Subcutaneous adipose tissue (tissue), 4 donors: ENCODE measurements around the gene SPEM2. TPM values are rescaled to one million over a fixed set of nuclear protein-coding genes. Genes with fewer than 3 reads are reported as not detected.

Source experiments
- CTCF ChIP-seq: fragments of 450-650 bp; IDR thresholded peaks from one replicate; pipeline ENCODE4 v1.5.1; 2016; ENCODE audit warnings: low read depth, mild to moderate bottlenecking, control low read depth, antibody characterized with exemption, moderate library complexity
- total RNA-seq, 4 donors: library from RNA; depleted of rRNA; stranded (reverse); fragments of >200 nt; gene quantifications; one replicate each; pipeline ENCODE4 v1.1.0, GENCODE V29; 2016

SPEM2 gene
- total RNA-seq, 4 donors from 2014 or later, result not detected

GRCh38 chr17:7409716-7410115, 15.7 kb upstream of the SPEM2 start:
- TF ChIP-seq CTCF, result no peak

GRCh38 chr17:7410634-7411426, 14.6 kb upstream of the SPEM2 start:
- TF ChIP-seq CTCF, result no peak

GRCh38 chr17:7411427-7411750, 14.0 kb upstream of the SPEM2 start:
- no peak for TF ChIP-seq CTCF

GRCh38 chr17:7413346-7413985, 11.9 kb upstream of the SPEM2 start:
- no peak for TF ChIP-seq CTCF

GRCh38 chr17:7414837-7415236, 10.6 kb upstream of the SPEM2 start:
- TF ChIP-seq CTCF, result no peak

GRCh38 chr17:7415784-7416183, 9.6 kb upstream of the SPEM2 start:
- no peak for TF ChIP-seq CTCF

- TF ChIP-seq CTCF, result no peak
Observed at GRCh38 chr17:7416323-7416722, 9.1 kb upstream of the SPEM2 start.
